T-helper 2 cell (primary cell): ENCODE data around the gene TMEM87B.

Source experiments
- DNase-seq, 5 experiments: peaks; one replicate each; pipeline versions ENCODE4 v3.0.0 to v3.0.0-alpha.2; 2012 to 2022

TMEM87B gene

GRCh38 chr2:112153501-112153900, 98.4 kb downstream of the TMEM87B start:
- no peak for DNase-seq

- peak in 1 of 5 experiments; percentile 77 for DNase-seq
Measured at GRCh38 chr2:112154246-112155117, 99.4 kb downstream of the TMEM87B start.

DNA sequence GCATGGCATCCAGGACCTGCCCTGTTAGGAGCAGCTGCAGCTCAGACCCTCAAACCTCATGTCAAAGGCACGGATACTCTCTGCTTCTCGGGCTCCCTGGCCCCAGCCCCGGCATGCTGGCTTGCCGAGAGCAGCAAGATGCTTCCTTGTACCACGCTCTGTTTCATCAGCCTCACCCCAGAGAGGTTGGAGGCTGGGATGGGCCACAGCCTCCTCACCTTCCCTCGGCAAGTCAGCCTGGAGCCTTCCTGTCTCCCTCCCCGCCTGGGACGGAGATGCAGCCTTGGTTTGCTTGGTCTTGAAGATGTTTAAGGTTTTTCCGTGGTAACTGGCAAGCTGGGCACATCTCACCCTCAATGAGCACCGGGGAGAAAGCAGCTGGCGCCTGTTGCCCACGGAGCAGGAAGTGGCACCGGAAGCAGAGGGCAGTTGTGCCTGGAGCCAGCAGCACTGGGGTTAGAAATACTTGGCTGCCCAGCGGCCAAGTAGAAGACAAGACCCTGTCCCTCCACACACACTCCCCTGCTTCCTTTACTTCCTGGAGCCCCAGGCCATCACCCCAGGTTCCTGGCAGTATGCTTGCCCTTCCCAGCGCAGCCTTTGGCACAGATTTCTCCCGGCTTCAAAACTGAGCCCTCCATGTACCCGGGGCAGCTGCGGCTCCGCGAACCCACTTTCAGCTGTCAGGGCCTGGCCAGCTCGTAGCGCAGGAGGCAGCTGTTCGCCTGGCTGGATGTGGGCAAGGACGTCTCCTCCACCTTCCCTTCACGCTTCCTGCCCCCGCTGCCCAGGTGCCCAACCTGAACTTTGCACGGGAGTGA, 100.5 kb downstream of the TMEM87B start:
- DNase-seq = peak in 2 of 5 experiments; percentile 15 to 82

DNA sequence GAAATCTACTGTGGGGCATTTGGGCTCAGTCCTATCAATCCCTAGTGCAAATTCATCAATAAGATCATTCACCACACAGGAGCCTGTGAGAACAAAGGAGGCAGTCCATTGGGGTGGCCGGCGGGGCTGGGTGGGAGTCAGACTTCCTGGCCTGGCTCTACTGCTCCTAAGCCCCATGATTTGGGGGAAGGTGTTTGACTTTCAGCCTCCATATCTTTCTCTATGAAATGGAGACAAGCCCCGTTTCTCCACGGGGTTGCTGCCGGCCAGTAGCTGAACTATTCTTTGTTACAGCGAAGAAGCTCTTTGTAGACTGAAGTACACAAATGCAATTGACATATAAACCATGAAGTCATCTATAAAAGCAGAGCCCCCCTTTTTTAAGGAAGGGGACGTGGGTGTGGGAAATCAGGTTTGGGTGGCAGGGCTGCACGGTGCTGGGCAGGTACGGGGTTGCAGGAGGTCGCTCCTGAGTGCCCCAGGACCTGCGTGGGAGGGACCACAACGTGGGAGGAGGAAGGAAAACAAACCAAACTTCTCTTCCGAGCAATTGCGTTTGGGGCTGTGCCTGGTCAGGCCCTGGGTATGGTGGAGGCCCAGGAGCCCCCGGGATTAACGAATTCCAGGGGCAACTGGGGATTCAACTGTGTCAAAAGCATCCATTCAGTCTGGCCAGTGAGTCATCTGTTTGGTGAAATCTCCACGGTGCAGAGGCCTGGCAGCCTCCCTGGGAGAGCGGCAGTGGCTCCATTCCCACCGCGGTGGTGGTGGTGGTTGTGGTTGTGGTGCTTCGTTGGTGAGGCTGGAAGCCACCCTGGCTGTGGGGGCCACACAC, 101.3 kb downstream of the TMEM87B start:
- peak in 2 of 5 experiments; percentile 28 to 63 for DNase-seq

- no peak for DNase-seq
Measured at GRCh38 chr2:112157472-112157871, 102.4 kb downstream of the TMEM87B start.

- DNase-seq = no peak
Measured at GRCh38 chr2:112159454-112159921, 104.4 kb downstream of the TMEM87B start.

- DNase-seq = no peak
Measured at GRCh38 chr2:112160283-112161250, 105.5 kb downstream of the TMEM87B start.

DNA sequence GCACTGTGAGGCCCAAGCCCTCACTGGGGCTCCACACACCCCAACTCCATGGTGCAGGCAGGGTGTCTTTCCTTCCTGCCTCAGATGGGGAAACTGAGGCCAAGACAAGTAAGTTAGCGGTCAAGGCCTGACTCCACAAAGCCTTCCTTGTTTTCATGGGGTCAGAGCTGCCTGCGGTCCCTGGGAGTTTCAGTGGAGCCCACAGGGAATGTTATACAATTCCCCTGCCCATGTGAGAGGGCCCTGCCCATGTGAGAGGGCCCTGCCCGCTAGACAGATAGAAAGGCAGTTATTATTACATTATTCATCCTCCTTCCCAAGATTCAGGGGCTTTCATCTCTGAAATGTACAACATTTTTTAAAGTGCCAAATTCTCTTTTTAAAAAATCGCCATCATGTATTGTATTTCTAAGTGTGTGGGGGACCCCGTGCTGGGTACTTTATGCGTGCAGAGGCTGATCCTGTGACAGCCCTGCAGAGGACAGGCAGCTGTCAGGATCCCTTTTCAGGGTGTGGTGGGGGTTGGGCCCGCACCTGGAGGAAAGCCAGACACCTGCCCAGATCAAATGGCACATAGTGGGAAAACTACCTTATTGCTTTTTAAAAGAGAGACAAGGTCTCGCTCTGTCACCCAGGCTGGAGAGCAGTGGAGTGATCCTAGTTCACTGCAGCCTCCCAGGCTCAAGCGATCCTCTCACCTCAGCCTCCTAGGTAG, 106.5 kb downstream of the TMEM87B start:
- DNase-seq = no peak

- DNase-seq = no peak
Measured at GRCh38 chr2:112162341-112162740, 107.3 kb downstream of the TMEM87B start.

DNA sequence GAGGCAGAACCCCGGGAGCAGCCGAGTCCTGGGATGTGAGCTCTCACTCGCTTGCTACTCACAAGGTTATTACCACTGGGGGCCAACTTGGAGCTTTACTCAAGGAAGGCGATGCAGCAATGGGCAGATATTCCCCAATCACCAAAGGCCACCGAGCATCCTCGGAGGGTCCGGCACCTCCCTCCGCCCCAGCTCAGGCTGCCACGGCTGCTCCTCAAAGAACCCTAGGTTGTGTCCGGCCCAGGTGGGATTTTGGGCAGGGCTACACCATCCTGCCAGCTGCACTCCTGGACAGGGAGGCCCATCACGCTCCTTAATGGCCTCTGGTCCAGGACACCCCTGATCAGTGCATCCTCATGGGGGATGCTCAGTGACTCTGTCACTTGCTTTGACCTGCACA, 107.9 kb downstream of the TMEM87B start:
- no peak for DNase-seq

DNA sequence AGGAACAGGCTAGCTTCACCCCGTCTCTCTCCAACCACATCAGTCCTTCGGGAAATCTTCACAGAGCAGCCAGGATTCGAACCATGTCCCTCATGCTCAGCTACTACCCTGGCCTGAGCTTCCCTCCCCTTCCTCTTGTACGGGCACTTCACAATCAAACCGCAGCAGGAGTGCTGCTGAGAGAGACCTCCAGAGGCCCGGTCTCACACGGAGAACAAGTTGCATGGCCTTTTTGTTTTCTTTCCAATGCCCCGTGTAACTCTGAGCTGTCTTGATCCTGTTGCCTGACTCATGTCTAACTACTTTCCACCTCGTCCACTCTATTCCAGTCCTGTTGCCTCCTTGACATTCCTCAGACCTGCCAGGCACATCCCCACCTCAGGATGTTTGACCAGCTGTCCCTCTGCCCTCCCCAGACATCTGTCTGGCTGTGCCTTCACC, 108.5 kb downstream of the TMEM87B start:
- DNase-seq = no peak

GRCh38 chr2:112164876-112165275, 109.8 kb downstream of the TMEM87B start:
- DNase-seq = no peak

- DNase-seq = no peak
Measured at GRCh38 chr2:112165296-112165695, 110.2 kb downstream of the TMEM87B start.

DNA sequence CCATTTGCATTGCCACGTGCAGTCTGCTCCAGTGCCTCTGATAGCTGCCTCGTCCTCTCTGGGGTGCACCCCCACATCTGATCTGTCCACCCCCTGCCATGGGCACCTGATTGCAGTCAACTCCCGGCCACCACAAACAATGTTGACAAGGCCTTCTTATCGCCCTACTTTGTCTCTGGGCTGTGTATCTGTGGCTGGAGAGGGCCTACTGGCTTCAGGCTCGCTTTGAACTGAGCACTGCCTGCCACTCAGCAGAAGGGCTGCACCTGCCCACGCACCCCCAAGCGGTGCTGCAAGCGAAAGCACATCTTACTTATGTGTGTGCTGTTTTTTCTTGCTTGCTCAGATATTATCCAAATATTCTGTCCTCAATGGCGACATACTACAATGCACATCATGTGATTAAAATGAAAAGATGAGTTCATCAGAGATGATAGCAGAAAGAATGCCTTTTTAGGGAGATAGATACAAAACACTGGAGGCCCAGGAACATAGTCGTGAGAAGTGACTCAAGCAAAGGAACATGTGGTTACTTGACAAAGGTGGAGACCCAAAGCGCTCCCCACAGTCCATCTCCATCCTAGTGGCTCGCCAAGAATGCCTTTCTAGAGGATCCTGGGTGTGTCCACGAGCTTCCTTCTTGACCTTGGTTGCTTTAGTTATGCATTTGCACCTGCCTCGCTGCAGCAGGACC, 111.9 kb downstream of the TMEM87B start:
- no peak for DNase-seq

DNA sequence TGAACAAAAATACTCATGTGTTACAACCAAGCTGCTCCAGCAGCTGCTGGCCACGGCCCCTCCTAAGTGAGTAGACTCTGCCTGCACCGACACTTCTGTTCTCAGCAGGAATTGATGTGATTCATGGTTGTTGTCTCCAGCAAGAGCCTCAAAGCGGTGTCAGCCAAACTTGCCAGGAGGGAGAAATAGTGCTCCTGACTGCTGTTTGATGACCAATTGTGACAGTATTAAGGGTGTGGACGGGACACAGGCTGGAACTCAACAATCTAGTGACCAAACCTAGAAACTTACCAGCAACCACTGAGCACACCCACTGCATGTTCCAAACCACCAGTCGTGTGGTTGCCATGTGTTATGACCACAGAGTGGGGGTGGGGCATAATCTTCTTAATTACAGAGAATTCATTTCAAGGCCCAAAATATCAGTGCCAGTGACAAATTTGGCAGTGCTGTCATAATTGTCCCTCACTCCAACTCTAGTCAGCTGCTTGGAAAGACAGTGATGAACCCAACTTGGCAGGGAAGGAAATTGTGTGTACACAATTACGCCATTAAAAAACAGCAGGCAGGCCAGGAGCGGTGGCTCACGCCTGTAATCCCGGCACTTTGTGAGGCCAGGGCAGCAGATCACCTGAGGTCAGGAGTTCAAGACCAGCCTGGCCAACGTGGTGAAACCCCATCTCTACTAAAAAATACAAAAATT, 113.5 kb downstream of the TMEM87B start:
- DNase-seq = peak in 1 of 5 experiments; percentile 31
